GM19023 (cell line): Measurements from ENCODE around the gene PLD4.
"Not testable (repeated sequence)": the region's sequence is repeated elsewhere in the genome, so short reads cannot be mapped to it uniquely, and the experiment has no call there.

Experiments used
- ATAC-seq: cut with Tn5 transposase; IDR thresholded peaks from one replicate; pipeline ENCODE4 v1.9.1; 2021; ENCODE audit warnings: mild to moderate bottlenecking, moderate library complexity; ENCODE audit not compliant: unreplicated experiment

Gene PLD4

GRCh38 chr14:104939666-104940410 lies 15.2 kb downstream of the PLD4 start:
- ATAC-seq: no peak

GRCh38 chr14:104940526-104941150 lies 16.0 kb downstream of the PLD4 start:
- ATAC-seq: no peak

- ATAC-seq: no peak
These were observed 17.1 kb downstream of the PLD4 start for GRCh38 chr14:104941508-104942365.

GRCh38 chr14:104942586-104942985 lies 17.9 kb downstream of the PLD4 start:
- ATAC-seq: no peak

GRCh38 chr14:104943216-104944015 lies 18.7 kb downstream of the PLD4 start:
- not testable (repeated sequence) for ATAC-seq

GRCh38 chr14:104944016-104944308 lies 19.3 kb downstream of the PLD4 start:
- not testable (repeated sequence) for ATAC-seq

GRCh38 chr14:104944436-104945205 lies 19.9 kb downstream of the PLD4 start:
- not testable (repeated sequence) for ATAC-seq

GRCh38 chr14:104945266-104945665 lies 20.6 kb downstream of the PLD4 start:
- ATAC-seq: not testable (repeated sequence)

- not testable (repeated sequence) for ATAC-seq
These were observed 21.6 kb downstream of the PLD4 start for GRCh38 chr14:104945986-104946965.

- ATAC-seq: not testable (repeated sequence)
These were observed 22.5 kb downstream of the PLD4 start for GRCh38 chr14:104947201-104947600.

- not testable (repeated sequence) for ATAC-seq
These were observed 23.4 kb downstream of the PLD4 start for GRCh38 chr14:104947881-104948735.

- ATAC-seq: no peak
These were observed 24.0 kb downstream of the PLD4 start for GRCh38 chr14:104948736-104949031.

- ATAC-seq: not testable (repeated sequence)
These were observed 24.8 kb downstream of the PLD4 start for GRCh38 chr14:104949406-104949955.

- no peak for ATAC-seq
These were observed 25.3 kb downstream of the PLD4 start for GRCh38 chr14:104950021-104950420.

- ATAC-seq: not testable (repeated sequence)
These were observed 26.0 kb downstream of the PLD4 start for GRCh38 chr14:104950701-104951100.

- ATAC-seq: not testable (repeated sequence)
These were observed 27.4 kb downstream of the PLD4 start for GRCh38 chr14:104951863-104952657.

- ATAC-seq: no peak
These were observed 28.4 kb downstream of the PLD4 start for GRCh38 chr14:104953097-104953496.
